ENCODE measurements around the gene ADGRD1. TPM values are rescaled to one million over a fixed set of nuclear protein-coding genes. Genes with fewer than 3 reads are reported as not detected.

ADGRD1 gene
- total and polyA plus RNA-seq, 2 of the 8 experiments (the other 6 are each of a cell fraction or from before 2014, with no cell fraction given), result 0.36 to 0.48 TPM

GRCh38 chr12:131164096-131164872, 210.6 kb downstream of the ADGRD1 start:
- Histone ChIP-seq H3K9ac (replicated peaks in 1 of 4; ENCODE audit: extremely low read depth in 1 of 4, low read depth in 3 of 4, low read length in 3 of 4) (no peak overlapping the region), H3K23me2 (ENCODE audit: low read depth, low read length) (no peaks in the 10 kb centered on the region), H2BK15ac (ENCODE audit: low read length) (no peak overlapping the region), H3K18ac (ENCODE audit: extremely low read depth, low read length) (no peak overlapping the region), H2BK120ac (replicated peaks; ENCODE audit: low read depth, low read length) (no peak overlapping the region), H2BK5ac (ENCODE audit: low read depth, low read length) (no peak overlapping the region), H3K4me2 (ENCODE audit: insufficient read depth in 1 of 2, low read depth in 2 of 2, low read length in 2 of 2) (no peak overlapping the region), H3K4me3 (ENCODE audit: extremely low read depth in 1 of 4, insufficient read depth in 2 of 4, low read depth in 3 of 4, low read length in 4 of 4) (no peak overlapping the region), H3K9me3 (ENCODE audit: insufficient read depth in 2 of 2, low read depth in 1 of 2, low read length in 1 of 2) (no peaks in the 10 kb centered on the region), H3K4ac (replicated peaks; ENCODE audit: insufficient read length, low read depth, low read length) (no peak overlapping the region), H3K36me3 (ENCODE audit: control insufficient read depth in 2 of 4, insufficient read depth in 4 of 4, low read length in 3 of 4) (no peaks in the 10 kb centered on the region), H4K91ac (replicated peaks; ENCODE audit: insufficient read length, low read length) (no peak overlapping the region), H3K14ac (ENCODE audit: insufficient read length) (no peak overlapping the region), H2BK12ac (ENCODE audit: low read depth, low read length) (no peak overlapping the region), H2AK5ac (ENCODE audit: low read depth, low read length) (no peak overlapping the region), H3K56ac (replicated peaks; ENCODE audit: insufficient read length, low read depth, low read length) (no peak overlapping the region), H2AFZ (ENCODE audit: low read length) (no peak overlapping the region), H3K79me1 (ENCODE audit: low read depth, low read length) (no peaks in the 10 kb centered on the region), H3K79me2 (ENCODE audit: control insufficient read depth in 1 of 2, insufficient read depth in 2 of 2, low read length in 2 of 2) (no peaks in the 10 kb centered on the region), H4K5ac (ENCODE audit: insufficient read length, low read depth, low read length) (no peak overlapping the region), H3K27me3 (replicated peaks in 1 of 4; ENCODE audit: control insufficient read depth in 3 of 4, extremely low read depth in 1 of 4, insufficient read depth in 3 of 4, low read length in 3 of 4) (no peaks in the 10 kb centered on the region), H3K23ac (ENCODE audit: insufficient read length) (no peak overlapping the region), H2BK20ac (ENCODE audit: low read length) (no peak overlapping the region), H3K4me1 (replicated peaks in 1 of 4; ENCODE audit: control insufficient read depth in 3 of 4, insufficient read depth in 4 of 4, low read length in 3 of 4) (no peaks in the 10 kb centered on the region), H4K20me1 (replicated peaks in 1 of 2; ENCODE audit: control insufficient read depth in 1 of 2, insufficient read depth in 2 of 2, low read length in 2 of 2) (no peaks in the 10 kb centered on the region), H4K8ac (ENCODE audit: extremely low read depth, insufficient read depth, low read length) (peak overlapping the region; percentile 52; the same call in 1 of the 2 replicates), H3K27ac (ENCODE audit: low read depth, low read length) (no peak overlapping the region)
- no peak for FAIRE-seq
- TF ChIP-seq ATF3 (IDR thresholded peaks at IDR 0.05; ENCODE audit: insufficient read depth, low read depth, low read length), result no peak
- TF ChIP-seq E2F6 (IDR thresholded peaks at IDR 0.05), result peak; percentile 69
- ChIA-PET CTCF (ENCODE audit: partially characterized antibody) (interaction anchor here (0.6 to 1.1 kb wide), 2 partner anchors 375 to 398 kb away, joined by 3 read pairs; no protein-coding TSS in a partner anchor), POLR2A (ENCODE audit: partially characterized antibody) (no interaction called here)
- DNase-seq (ENCODE audit: low read depth in 1 of 2, low spot score in 2 of 2), result no peak
- WGBS, 2 experiments (ENCODE audit: extremely low coverage in 1 of 2, insufficient coverage in 1 of 2, insufficient read length in 1 of 2, insufficient replicate concordance in 2 of 2, low coverage in 1 of 2, low lambda C conversion rate in 2 of 2, missing lambda C conversion rate in 1 of 2), result 94% methylated on average over 18 of the region's 34 CpGs; no CpG with 5 or more reads in 1 of the 2 experiments

Measured in H1 (cell line).